HepG2 (cell line): Measurements from ENCODE around the gene PTPRU. TPM values are rescaled to one million over a fixed set of nuclear protein-coding genes. Genes with fewer than 3 reads are reported as not detected.

Experiments
- ATAC-seq: fragments of 200-7000 bp; cut with Tn5 transposase; 3 replicates; pipeline ENCODE4 v1.9.1; 2020; ENCODE audit warnings: mild to moderate bottlenecking, moderate library complexity
- BruUV-seq: library from RNA; stranded (reverse); fragments of 400-500 nt; replicated peaks from 2 replicates; lab custom pipeline; 2021; lab: Mats Ljungman, UMichigan
- CTCF ChIA-PET: fragments of 300-600 bp; formaldehyde crosslinking; extraction: SDS; loops from one replicate; lab custom pipeline; 2021; ENCODE audit warnings: low total read pairs, inconsistent platforms, low intra/inter-chr PET ratio; lab: Yijun Ruan, JAX
- POLR2A ChIA-PET: fragments of 350-600 bp; sonication (Branson Sonifier 250); formaldehyde crosslinking; loops from one replicate; lab custom pipeline; 2020; ENCODE audit warnings: antibody characterized with exemption, inconsistent platforms; lab: Yijun Ruan, JAX
- DNase-seq: peaks from one replicate; pipeline ENCODE4 v3.0.0-alpha.2; 2015; ENCODE audit warnings: low spot score
- FAIRE-seq: peaks from 3 replicates; lab custom pipeline; 2011; peaks lifted over from hg19 to GRCh38; lab: Jason Lieb, UNC
- H2AFZ ChIP-seq: one replicate; pipeline ENCODE4 v1.6.1; 2011; ENCODE audit warnings: low read length, inconsistent platforms
- H3K27ac ChIP-seq: fragments of 300-600 bp; 3 replicates; pipeline ENCODE4 v1.8.0; 2011; ENCODE audit warnings: mixed run types, mild to moderate bottlenecking, mixed read lengths, low read length, inconsistent platforms; ENCODE audit not compliant: insufficient read depth; ENCODE audit errors: extremely low read length
- H3K27me3 ChIP-seq, 2 experiments: fragments of 200-600 bp in 1 of 2; 2 replicates in 1 of 2; 3 replicates in 1 of 2; pipeline versions ENCODE4 v1.6.0 to v1.8.0; 2011; ENCODE audit warnings: low read length in 2 of 2, mild to moderate bottlenecking in 2 of 2, moderate library complexity in 2 of 2, inconsistent platforms in 1 of 2; ENCODE audit not compliant: insufficient read depth in 2 of 2, control insufficient read depth in 1 of 2
- H3K36me3 ChIP-seq, 2 experiments: fragments of 200-600 bp in 1 of 2; replicated peaks in 1 of 2; 2 replicates in 1 of 2; 3 replicates in 1 of 2; pipeline versions ENCODE4 v1.5.1 to v1.8.0; 2011; ENCODE audit warnings: low read length in 2 of 2, inconsistent platforms in 1 of 2; ENCODE audit not compliant: insufficient read depth in 2 of 2, control insufficient read depth in 1 of 2
- H3K4me1 ChIP-seq: 2 replicates; pipeline ENCODE4 v1.5.1; 2012; ENCODE audit warnings: low read length, inconsistent platforms; ENCODE audit not compliant: insufficient read depth
- H3K4me2 ChIP-seq: 2 replicates; pipeline ENCODE4 v1.6.0; 2011; ENCODE audit warnings: low read depth, low read length, inconsistent platforms
- H3K4me3 ChIP-seq, 3 experiments: fragments of 200-600 bp in 1 of 3; sonication (generic), shearing (Covaris generic) in 1 of 3; replicated peaks in 1 of 3; 2 replicates each; pipeline ENCODE4 v1.5.1; 2011 to 2016; ENCODE audit warnings: low read length in 3 of 3, inconsistent platforms in 2 of 3, low read depth in 2 of 3, mild to moderate bottlenecking in 2 of 3, control low read depth in 1 of 3, mixed read lengths in 1 of 3; ENCODE audit not compliant: insufficient read depth in 1 of 3
- H3K79me2 ChIP-seq: one replicate; pipeline ENCODE4 v1.6.1; 2011; ENCODE audit warnings: low read length, inconsistent platforms; ENCODE audit not compliant: insufficient read depth
- H3K9ac ChIP-seq: 2 replicates; pipeline ENCODE4 v1.6.0; 2011; ENCODE audit warnings: mild to moderate bottlenecking, low read depth, low read length, inconsistent platforms; ENCODE audit not compliant: insufficient read depth
- H3K9me3 ChIP-seq: 2 replicates; pipeline ENCODE4 v1.5.1; 2012; ENCODE audit warnings: mild to moderate bottlenecking, low read length
- H4K20me1 ChIP-seq: 2 replicates; pipeline ENCODE4 v1.6.0; 2011; ENCODE audit warnings: inconsistent platforms, mild to moderate bottlenecking, low read length, moderate library complexity; ENCODE audit not compliant: insufficient read depth
- CHCHD3 ChIP-seq: sonication (generic); formaldehyde crosslinking; IDR thresholded peaks from 2 replicates; pipeline ENCODE4 v1.8.0; 2022; ENCODE audit warnings: mild to moderate bottlenecking, missing genetic modification reagents, moderate library complexity
- ZNF329 ChIP-seq: sonication (generic); formaldehyde crosslinking; IDR thresholded peaks from 2 replicates; pipeline ENCODE4 v1.9.0; 2021; ENCODE audit warnings: low read depth, mild to moderate bottlenecking, missing genetic modification reagents
- ZNF720 ChIP-seq: sonication (generic); formaldehyde crosslinking; IDR thresholded peaks from 2 replicates; pipeline ENCODE4 v1.4.0; 2020; ENCODE audit warnings: missing genetic modification reagents
- ZNF788 ChIP-seq: sonication (generic); formaldehyde crosslinking; IDR thresholded peaks from 2 replicates; pipeline ENCODE4 v1.5.0; 2020; ENCODE audit warnings: mild to moderate bottlenecking, missing genetic modification reagents, borderline replicate concordance
- WGBS: methylation state at CpG from one replicate; pipeline ENCODE4 v1.1.6; 2017; ENCODE audit warnings: low lambda C conversion rate; 5-methylcytosine and 5-hydroxymethylcytosine counted together
- in situ Hi-C: cut with HindIII; loops from 2 replicates; pipeline ENCODE4 v1.10.0; 2017; ENCODE audit warnings: low pct_unique_long_range_greater_than_20kb; ENCODE audit not compliant: extremely low pct_ligation_motif_present
- intact Hi-C: fragments of 100-400 bp; cut with micrococcal nuclease; formaldehyde crosslinking; loops from one replicate; pipeline ENCODE4 v1.10.0; 2022; ENCODE audit not compliant: unreplicated experiment
- polyA plus RNA-seq, 8 experiments: library from polyadenylated mRNA; depleted of rRNA in 3 of 8; stranded (reverse) in 7 of 8; unstranded in 1 of 8; fragments of >200 nt; fragmentation: Illumina TruSeq in 4 of 8; extraction: Trizol in 4 of 8; gene quantifications; 2 replicates each; pipeline versions ENCODE4 v1.2.1 to v1.2.3, GENCODE V29; 2011 to 2016; ENCODE audit warnings: low read depth in 4 of 8, missing spikeins in 1 of 8, mixed read lengths in 1 of 8; ENCODE audit not compliant: insufficient read depth in 1 of 8
- total RNA-seq, 5 experiments: library from RNA; depleted of rRNA; stranded (reverse); fragments of >200 nt; fragmentation: Illumina TruSeq; extraction: Trizol; gene quantifications; 2 replicates each; pipeline ENCODE4 v1.2.3, GENCODE V29; 2016; ENCODE audit warnings: low read depth in 1 of 5
- TF ChIP-seq, protein P1 (sequence below): sonication (generic); formaldehyde crosslinking; IDR thresholded peaks from 2 replicates; pipeline ENCODE4 v1.5.0; 2020; ENCODE audit warnings: mild to moderate bottlenecking, missing genetic modification reagents, moderate library complexity
- TF ChIP-seq, protein P2 (sequence below): sonication (generic); formaldehyde crosslinking; IDR thresholded peaks from 2 replicates; pipeline ENCODE4 v1.5.1; 2020; ENCODE audit warnings: mild to moderate bottlenecking, missing genetic modification reagents

Gene PTPRU
- total and polyA plus RNA-seq, 2 of the 13 experiments (the other 11 are each of a cell fraction or from before 2014, with no cell fraction given): 21.6 to 22.3 TPM

DNA sequence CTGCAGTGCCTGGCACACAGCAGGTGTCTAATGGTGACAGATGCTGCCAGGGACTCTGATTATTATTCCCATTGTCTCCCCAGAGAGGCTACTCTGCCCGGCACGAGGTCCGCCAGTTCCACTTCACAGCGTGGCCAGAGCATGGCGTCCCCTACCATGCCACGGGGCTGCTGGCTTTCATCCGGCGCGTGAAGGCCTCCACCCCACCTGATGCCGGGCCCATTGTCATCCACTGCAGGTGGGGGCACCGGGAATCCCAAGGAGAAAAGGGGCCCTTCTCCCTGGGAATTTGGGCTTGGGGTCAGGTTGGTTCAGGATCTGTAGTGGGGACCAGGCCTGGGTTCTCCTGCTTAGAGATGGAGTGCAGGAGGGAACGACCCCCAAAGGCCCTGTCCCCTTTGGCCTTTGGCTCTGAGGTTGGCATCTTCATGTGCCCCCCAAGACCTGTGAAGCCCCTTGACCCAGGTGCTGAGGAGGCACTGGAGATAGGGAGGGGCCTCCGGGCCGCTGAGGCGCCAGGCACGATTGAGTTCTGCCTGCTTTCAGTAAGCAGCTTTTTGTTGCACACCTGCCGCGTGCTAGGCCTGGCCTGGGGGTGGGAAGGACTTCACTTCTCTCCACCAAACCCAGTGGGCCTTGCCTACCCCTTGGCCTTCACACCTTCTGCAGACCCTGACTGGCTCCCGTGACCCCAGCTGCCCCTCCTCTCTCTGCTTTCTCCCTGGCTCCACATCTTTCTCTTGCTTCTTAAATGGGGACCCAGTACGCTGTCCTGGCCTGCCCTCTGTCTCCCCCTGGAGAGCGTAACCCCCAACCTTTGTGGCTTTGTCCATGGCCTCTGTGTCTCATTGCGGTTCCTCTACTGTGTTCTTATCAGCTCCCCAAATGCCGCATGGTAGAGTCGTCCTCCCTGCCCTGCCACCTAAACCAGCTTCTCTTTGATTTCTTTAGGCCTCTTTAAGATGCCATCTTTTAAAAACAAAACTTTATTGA lies 76.4 kb downstream of the PTPRU start:
- no peaks in the 10 kb centered on the region for H4K20me1 ChIP-seq
- ChIA-PET CTCF (no interaction called here), POLR2A (no interaction called here)
- ATAC-seq (no peak), DNase-seq (no peak), FAIRE-seq (no peak)
- 94% methylated on average over 16 of the region's 24 CpGs for WGBS
- H3K79me2 ChIP-seq: no peaks in the 10 kb centered on the region
- intact Hi-C loops (no loop called here), in situ Hi-C loops (no loop called here)
- H3K27ac ChIP-seq: no peak overlapping the region
- H3K9me3 ChIP-seq: no peaks in the 10 kb centered on the region
- H3K4me2 ChIP-seq: no peak overlapping the region
- no peaks in the 10 kb centered on the region for H3K27me3 ChIP-seq
- no TSS peak for BruUV-seq
- no peak overlapping the region for H2AFZ ChIP-seq
- no peaks in the 10 kb centered on the region for H3K4me1 ChIP-seq
- no peak overlapping the region for H3K9ac ChIP-seq
- TF ChIP-seq ZNF720 (CRISPR knock-in tag) (no peak), ZNF788 (CRISPR knock-in tag) (no peak), ZNF329 (no peak), CHCHD3 (no peak)
- TF ChIP-seq, protein P1, sequence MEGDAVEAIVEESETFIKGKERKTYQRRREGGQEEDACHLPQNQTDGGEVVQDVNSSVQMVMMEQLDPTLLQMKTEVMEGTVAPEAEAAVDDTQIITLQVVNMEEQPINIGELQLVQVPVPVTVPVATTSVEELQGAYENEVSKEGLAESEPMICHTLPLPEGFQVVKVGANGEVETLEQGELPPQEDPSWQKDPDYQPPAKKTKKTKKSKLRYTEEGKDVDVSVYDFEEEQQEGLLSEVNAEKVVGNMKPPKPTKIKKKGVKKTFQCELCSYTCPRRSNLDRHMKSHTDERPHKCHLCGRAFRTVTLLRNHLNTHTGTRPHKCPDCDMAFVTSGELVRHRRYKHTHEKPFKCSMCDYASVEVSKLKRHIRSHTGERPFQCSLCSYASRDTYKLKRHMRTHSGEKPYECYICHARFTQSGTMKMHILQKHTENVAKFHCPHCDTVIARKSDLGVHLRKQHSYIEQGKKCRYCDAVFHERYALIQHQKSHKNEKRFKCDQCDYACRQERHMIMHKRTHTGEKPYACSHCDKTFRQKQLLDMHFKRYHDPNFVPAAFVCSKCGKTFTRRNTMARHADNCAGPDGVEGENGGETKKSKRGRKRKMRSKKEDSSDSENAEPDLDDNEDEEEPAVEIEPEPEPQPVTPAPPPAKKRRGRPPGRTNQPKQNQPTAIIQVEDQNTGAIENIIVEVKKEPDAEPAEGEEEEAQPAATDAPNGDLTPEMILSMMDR: peak; percentile 20; the same call in 1 of the 2 replicates
- TF ChIP-seq, protein P2, sequence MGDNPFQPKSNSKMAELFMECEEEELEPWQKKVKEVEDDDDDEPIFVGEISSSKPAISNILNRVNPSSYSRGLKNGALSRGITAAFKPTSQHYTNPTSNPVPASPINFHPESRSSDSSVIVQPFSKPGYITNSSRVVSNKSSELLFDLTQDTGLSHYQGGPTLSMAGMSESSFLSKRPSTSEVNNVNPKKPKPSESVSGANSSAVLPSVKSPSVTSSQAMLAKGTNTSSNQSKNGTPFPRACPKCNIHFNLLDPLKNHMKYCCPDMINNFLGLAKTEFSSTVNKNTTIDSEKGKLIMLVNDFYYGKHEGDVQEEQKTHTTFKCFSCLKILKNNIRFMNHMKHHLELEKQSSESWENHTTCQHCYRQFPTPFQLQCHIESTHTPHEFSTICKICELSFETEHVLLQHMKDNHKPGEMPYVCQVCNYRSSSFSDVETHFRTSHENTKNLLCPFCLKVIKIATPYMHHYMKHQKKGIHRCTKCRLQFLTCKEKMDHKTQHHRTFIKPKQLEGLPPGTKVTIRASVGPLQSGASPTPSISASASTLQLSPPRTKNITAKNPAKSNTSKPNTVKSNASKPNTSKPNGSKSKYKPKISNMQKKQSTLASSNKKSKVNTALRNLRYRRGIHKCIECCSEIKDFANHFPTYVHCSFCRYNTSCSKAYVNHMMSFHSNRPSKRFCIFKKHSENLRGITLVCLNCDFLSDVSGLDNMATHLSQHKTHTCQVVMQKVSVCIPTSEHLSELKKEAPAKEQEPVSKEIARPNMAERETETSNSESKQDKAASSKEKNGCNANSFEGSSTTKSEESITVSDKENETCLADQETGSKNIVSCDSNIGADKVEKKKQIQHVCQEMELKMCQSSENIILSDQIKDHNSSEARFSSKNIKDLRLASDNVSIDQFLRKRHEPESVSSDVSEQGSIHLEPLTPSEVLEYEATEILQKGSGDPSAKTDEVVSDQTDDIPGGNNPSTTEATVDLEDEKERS (CRISPR knock-in tag): no peak
- H3K36me3 ChIP-seq: peaks cover 9 to 26% of the 10 kb centered on the region in 2 experiments; a peak in 4 of 5 replicates
- H3K4me3 ChIP-seq: no peak overlapping the region
